Esophagus squamous epithelium (tissue), 5 donors: ENCODE results near the gene LILRA5. TPM values are rescaled to one million over a fixed set of nuclear protein-coding genes. Genes with fewer than 3 reads are reported as not detected.

Source experiments
- DNase-seq: peaks from one replicate; lab custom pipeline; 2025; lab: John Stamatoyannopoulos, UW
- H3K27ac ChIP-seq, 4 donors: fragments of 200-600 bp; sonication (generic); one replicate each; pipeline ENCODE4 v1.5.1; 2016 to 2019; ENCODE audit warnings: mild to moderate bottlenecking in 1 of 4
- H3K27me3 ChIP-seq, 4 donors: fragments of 200-600 bp; sonication (generic); 1 replicate in 3 of 4; 2 replicates in 1 of 4; pipeline versions ENCODE4 v1.5.1 to v1.6.0; 2017 to 2021; ENCODE audit warnings: antibody characterized with exemption in 1 of 4
- H3K36me3 ChIP-seq, 3 donors: fragments of 200-600 bp; sonication (generic); one replicate each; pipeline ENCODE4 v1.5.1; 2016 to 2019
- H3K4me1 ChIP-seq, 3 donors: fragments of 200-600 bp; sonication (generic); one replicate each; pipeline ENCODE4 v1.5.1; 2017 to 2019
- H3K4me3 ChIP-seq, 4 donors: fragments of 200-600 bp; sonication (generic); 1 replicate in 3 of 4; 2 replicates in 1 of 4; pipeline ENCODE4 v1.5.1; 2016 to 2019; ENCODE audit warnings: mild to moderate bottlenecking in 2 of 4, moderate library complexity in 1 of 4
- H3K9me3 ChIP-seq, 3 donors: fragments of 200-600 bp; sonication (generic); one replicate each; pipeline ENCODE4 v1.5.1; 2016 to 2019
- POLR2A ChIP-seq, 4 donors: fragments of 450-650 bp; IDR thresholded peaks; one replicate each; pipeline ENCODE4 v1.6.1; 2017; ENCODE audit warnings: antibody characterized with exemption in 4 of 4, mild to moderate bottlenecking in 4 of 4, moderate library complexity in 3 of 4
- WGBS, 2 donors: methylation state at CpG; one replicate each; pipeline ENCODE4 v1.1.5; 2018; 5-methylcytosine and 5-hydroxymethylcytosine counted together
- intact Hi-C: fragments of 100-400 bp; cut with DNase I; formaldehyde crosslinking; loops from one replicate; pipeline ENCODE4 v1.15.0; 2022
- total RNA-seq, 4 donors: library from RNA; depleted of rRNA; stranded (reverse); fragments of >200 nt; gene quantifications; one replicate each; pipeline ENCODE4 v1.1.0, GENCODE V29; 2016
- TF ChIP-seq, protein P1 (sequence below), 6 experiments: fragments of 450-650 bp in 4 of 6; fragments of 200-600 bp in 2 of 6; sonication (generic) in 2 of 6; IDR thresholded peaks; one replicate each; pipeline ENCODE4 v1.5.1; 2016 to 2019; ENCODE audit warnings: antibody characterized with exemption in 6 of 6, mild to moderate bottlenecking in 4 of 6, moderate library complexity in 4 of 6
- donor health status: DM: yes; HTN: yes; CAD: no.

The LILRA5 gene
- total RNA-seq, 4 donors from 2014 or later = 0.38 to 1.4 (median 0.70) TPM; not detected in 1

DNA sequence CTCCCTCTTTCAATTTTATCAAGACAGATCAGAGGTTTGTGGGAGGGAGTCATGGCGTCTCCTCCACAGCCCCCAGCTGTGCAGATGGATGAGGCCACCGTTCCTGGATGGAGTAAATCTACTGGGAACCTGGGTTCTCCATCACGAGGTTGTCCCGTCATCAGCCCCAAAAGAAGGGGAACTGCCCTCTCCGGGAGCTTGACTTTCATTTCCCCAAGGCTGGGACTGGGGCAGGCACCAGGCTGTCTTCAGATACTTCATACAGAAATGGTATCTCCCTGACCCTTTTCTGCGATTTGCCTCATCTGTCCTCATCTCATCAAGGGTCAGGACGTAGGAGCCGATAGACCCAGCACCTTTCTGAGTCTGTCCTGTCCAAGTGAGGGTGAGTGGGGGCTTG, 41.9 kb downstream of the LILRA5 start:
- Histone ChIP-seq H3K4me1 (no peaks in the 10 kb centered on the region), H3K36me3 (no peaks in the 10 kb centered on the region), H3K4me3 (no peak overlapping the region), H3K9me3 (no peaks in the 10 kb centered on the region), H3K27me3 (peaks cover 0 to 31% (median 0%) of the 10 kb centered on the region in 4 donors), H3K27ac (peak overlapping the region in 1 of 4 donors; percentile 55)
- intact Hi-C loops = no loop called here
- no peak for DNase-seq
- WGBS, 2 donors = 55 to 74% methylated on average over 4 to 7 of the region's 8 CpGs
- TF ChIP-seq POLR2A (IDR thresholded peaks at IDR 0.05) = no peak
- TF ChIP-seq, protein P1, sequence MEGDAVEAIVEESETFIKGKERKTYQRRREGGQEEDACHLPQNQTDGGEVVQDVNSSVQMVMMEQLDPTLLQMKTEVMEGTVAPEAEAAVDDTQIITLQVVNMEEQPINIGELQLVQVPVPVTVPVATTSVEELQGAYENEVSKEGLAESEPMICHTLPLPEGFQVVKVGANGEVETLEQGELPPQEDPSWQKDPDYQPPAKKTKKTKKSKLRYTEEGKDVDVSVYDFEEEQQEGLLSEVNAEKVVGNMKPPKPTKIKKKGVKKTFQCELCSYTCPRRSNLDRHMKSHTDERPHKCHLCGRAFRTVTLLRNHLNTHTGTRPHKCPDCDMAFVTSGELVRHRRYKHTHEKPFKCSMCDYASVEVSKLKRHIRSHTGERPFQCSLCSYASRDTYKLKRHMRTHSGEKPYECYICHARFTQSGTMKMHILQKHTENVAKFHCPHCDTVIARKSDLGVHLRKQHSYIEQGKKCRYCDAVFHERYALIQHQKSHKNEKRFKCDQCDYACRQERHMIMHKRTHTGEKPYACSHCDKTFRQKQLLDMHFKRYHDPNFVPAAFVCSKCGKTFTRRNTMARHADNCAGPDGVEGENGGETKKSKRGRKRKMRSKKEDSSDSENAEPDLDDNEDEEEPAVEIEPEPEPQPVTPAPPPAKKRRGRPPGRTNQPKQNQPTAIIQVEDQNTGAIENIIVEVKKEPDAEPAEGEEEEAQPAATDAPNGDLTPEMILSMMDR (IDR thresholded peaks at IDR 0.05) = no peak

DNA sequence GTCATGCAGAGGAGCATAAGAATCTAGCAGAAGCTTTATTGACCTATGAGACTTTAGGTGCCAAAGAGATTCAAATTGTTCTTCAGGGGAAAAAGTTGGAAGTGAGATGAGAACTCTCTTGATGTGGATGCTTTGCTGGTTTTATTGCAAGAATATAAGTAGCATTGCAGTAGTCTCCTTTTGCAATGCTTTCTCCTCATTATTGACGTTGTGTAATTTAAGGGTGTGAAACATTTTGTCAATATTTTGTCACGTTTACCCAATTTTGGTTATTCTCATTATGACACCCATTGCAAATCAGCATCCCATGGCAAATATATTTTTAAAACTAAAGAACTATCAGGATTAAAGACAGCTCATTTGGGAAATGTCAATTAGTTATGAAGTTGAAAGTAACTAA, 44.0 kb downstream of the LILRA5 start:
- TF ChIP-seq, protein P1 (IDR thresholded peaks at IDR 0.05) = no peak
- TF ChIP-seq POLR2A (IDR thresholded peaks at IDR 0.05) = no peak
- no peaks in the 10 kb centered on the region for H3K4me1 ChIP-seq
- H3K27ac ChIP-seq = no peak overlapping the region
- intact Hi-C loops = no loop called here
- H3K36me3 ChIP-seq = no peaks in the 10 kb centered on the region
- no peak for DNase-seq
- peaks cover 0 to 32% (median 0%) of the 10 kb centered on the region in 4 donors for H3K27me3 ChIP-seq
- H3K9me3 ChIP-seq = no peaks in the 10 kb centered on the region
- 43 to 56% methylated on average over 2 of the region's 2 CpGs for WGBS, 2 donors
- H3K4me3 ChIP-seq = no peak overlapping the region

DNA sequence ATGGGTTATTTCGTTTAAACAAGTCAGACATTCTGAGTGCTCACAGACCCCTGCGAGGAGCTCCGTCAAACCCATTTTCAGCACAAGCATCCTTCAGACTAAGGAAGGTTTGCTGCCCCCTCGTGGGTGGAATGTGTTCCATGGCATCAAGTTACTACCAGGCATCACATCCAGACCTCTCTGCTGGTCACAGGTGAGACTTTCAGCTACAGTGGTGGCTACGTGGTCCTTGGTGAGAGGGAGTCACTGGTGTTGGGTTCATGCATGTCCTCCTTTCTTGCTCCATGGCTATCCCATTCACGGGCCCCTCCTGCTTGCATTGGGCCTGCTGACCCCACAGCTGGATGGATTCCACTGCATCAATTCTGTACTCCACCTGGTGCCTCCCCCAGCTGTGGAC, 46.8 kb downstream of the LILRA5 start:
- TF ChIP-seq, protein P1 (IDR thresholded peaks at IDR 0.05) = peak; percentile 47 to 69 (median 51)
- no peak for TF ChIP-seq POLR2A (IDR thresholded peaks at IDR 0.05)
- H3K27me3 ChIP-seq = peaks cover 0 to 25% (median 0%) of the 10 kb centered on the region in 4 donors
- H3K4me1 ChIP-seq = no peaks in the 10 kb centered on the region
- intact Hi-C loops = no loop called here
- H3K4me3 ChIP-seq = no peak overlapping the region
- H3K27ac ChIP-seq = no peak overlapping the region
- no peaks in the 10 kb centered on the region for H3K9me3 ChIP-seq
- DNase-seq = no peak
- 9 to 10% methylated on average over 6 of the region's 6 CpGs for WGBS, 2 donors
- no peaks in the 10 kb centered on the region for H3K36me3 ChIP-seq

DNA sequence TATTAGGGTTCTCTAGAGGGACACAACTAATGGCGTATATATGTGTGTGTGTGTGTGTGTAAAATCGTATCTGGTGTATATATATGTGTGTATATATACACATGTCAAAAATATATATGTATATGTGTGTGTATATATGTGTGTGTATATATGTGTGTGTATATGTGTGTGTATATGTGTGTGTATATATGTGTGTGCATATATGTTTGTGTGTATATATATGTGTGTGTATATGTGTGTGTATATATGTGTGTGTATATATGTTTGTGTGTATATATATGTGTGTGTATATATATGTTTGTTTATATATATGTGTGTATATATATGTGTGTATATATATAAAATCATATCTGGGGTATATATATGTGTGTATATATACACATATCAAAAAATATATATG, 50.5 kb downstream of the LILRA5 start:
- Histone ChIP-seq H3K9me3 (no peaks in the 10 kb centered on the region), H3K36me3 (no peaks in the 10 kb centered on the region), H3K4me3 (no peak overlapping the region), H3K27me3 (peaks cover 0 to 22% (median 0%) of the 10 kb centered on the region in 4 donors), H3K27ac (no peak overlapping the region), H3K4me1 (no peaks in the 10 kb centered on the region)
- no peak for DNase-seq
- no peak for TF ChIP-seq POLR2A (IDR thresholded peaks at IDR 0.05)
- TF ChIP-seq, protein P1 (IDR thresholded peaks at IDR 0.05) = no peak
- 68 to 81% methylated on average over 2 of the region's 2 CpGs for WGBS, 2 donors
- intact Hi-C loops = no loop called here

DNA sequence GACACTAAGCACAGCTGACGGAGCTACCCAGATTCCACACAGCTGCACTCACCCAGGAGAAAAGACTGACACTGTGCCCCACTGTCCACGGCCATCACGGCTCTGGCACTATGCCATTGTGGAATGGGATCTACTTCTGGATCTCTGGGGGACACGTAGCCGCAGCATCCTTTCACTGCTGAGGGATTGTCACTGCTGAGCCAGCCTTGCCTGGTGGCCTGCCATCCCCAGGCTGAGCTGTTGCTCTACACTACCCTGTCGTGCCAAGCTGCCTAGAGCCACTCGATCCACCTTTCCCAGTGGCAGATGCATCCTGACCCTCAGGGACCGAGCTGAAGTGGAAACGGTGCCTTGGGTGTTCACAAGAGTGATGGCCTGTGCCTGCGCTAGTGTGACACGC, 50.9 kb downstream of the LILRA5 start:
- no peak for DNase-seq
- Histone ChIP-seq H3K9me3 (no peaks in the 10 kb centered on the region), H3K27me3 (peaks cover 0 to 22% (median 0%) of the 10 kb centered on the region in 4 donors), H3K4me3 (no peak overlapping the region), H3K27ac (no peak overlapping the region), H3K36me3 (no peaks in the 10 kb centered on the region), H3K4me1 (no peaks in the 10 kb centered on the region)
- intact Hi-C loops = no loop called here
- TF ChIP-seq, protein P1 (IDR thresholded peaks at IDR 0.05) = no peak
- TF ChIP-seq POLR2A (IDR thresholded peaks at IDR 0.05) = no peak
- WGBS, 2 donors = 54 to 72% methylated on average over 8 to 9 of the region's 11 CpGs
